Fibroblast of lung (primary cell): ENCODE results near the gene LMO7. TPM values are rescaled to one million over a fixed set of nuclear protein-coding genes. Genes with fewer than 3 reads are reported as not detected.

ENCODE experiments used
- DNase-seq, 2 donors: peaks; one replicate each; pipeline versions ENCODE4 v3.0.0 to v3.0.0-alpha.2; 2010; ENCODE audit warnings: low read depth in 2 of 2
- H2AFZ ChIP-seq: 2 replicates; pipeline ENCODE4 v1.5.1; 2012; ENCODE audit warnings: low read length, control low read depth, inconsistent platforms
- H3K27ac ChIP-seq: 2 replicates; pipeline ENCODE4 v1.5.1; 2011; ENCODE audit warnings: low read length, control low read depth; ENCODE audit not compliant: insufficient read depth
- H3K27me3 ChIP-seq: 2 replicates; pipeline ENCODE4 v1.5.1; 2011; ENCODE audit warnings: mild to moderate bottlenecking, low read length; ENCODE audit not compliant: control insufficient read depth, insufficient read depth
- H3K36me3 ChIP-seq: 2 replicates; pipeline ENCODE4 v1.5.1; 2011; ENCODE audit warnings: low read length; ENCODE audit not compliant: control insufficient read depth, insufficient read depth
- H3K4me1 ChIP-seq: 2 replicates; pipeline ENCODE4 v1.5.1; 2011; ENCODE audit warnings: low read length; ENCODE audit not compliant: control insufficient read depth, insufficient read depth; ENCODE audit errors: extremely low read depth
- H3K4me2 ChIP-seq: 2 replicates; pipeline ENCODE4 v1.5.1; 2011; ENCODE audit warnings: low read length, control low read depth; ENCODE audit not compliant: insufficient read depth; ENCODE audit errors: extremely low read depth
- H3K4me3 ChIP-seq, 4 experiments: fragments of 200-600 bp in 1 of 4; sonication (generic) in 1 of 4; replicated peaks in 1 of 4; 2 replicates each; pipeline ENCODE4 v1.5.1; 2011 to 2016; ENCODE audit warnings: low read length in 4 of 4, low read depth in 3 of 4, mild to moderate bottlenecking in 3 of 4, control low read depth in 2 of 4, inconsistent platforms in 1 of 4, mixed read lengths in 1 of 4; ENCODE audit not compliant: insufficient read depth in 1 of 4; ENCODE audit errors: control extremely low read depth in 1 of 4
- H3K79me2 ChIP-seq: 2 replicates; pipeline ENCODE4 v1.5.1; 2012; ENCODE audit warnings: mild to moderate bottlenecking, low read length, inconsistent platforms; ENCODE audit not compliant: control insufficient read depth, insufficient read depth
- H3K9ac ChIP-seq: 2 replicates; pipeline ENCODE4 v1.5.1; 2011; ENCODE audit warnings: mild to moderate bottlenecking, low read length, control low read depth; ENCODE audit not compliant: insufficient read depth
- H3K9me3 ChIP-seq: 2 replicates; pipeline ENCODE4 v1.5.1; 2012; ENCODE audit warnings: low read depth, low read length; ENCODE audit not compliant: control insufficient read depth, insufficient read depth
- H4K20me1 ChIP-seq: 2 replicates; pipeline ENCODE4 v1.5.1; 2011; ENCODE audit warnings: low read length; ENCODE audit not compliant: control insufficient read depth, insufficient read depth; ENCODE audit errors: extremely low read depth
- CTCF ChIP-seq, 2 donors: IDR thresholded peaks in 1 of 2; conservative IDR thresholded peaks in 1 of 2; 1 replicate in 1 of 2; 2 replicates in 1 of 2; pipeline ENCODE4 v1.5.1; 2011 to 2012; ENCODE audit warnings: low read length in 2 of 2, control low read depth in 1 of 2, inconsistent platforms in 1 of 2, low read depth in 1 of 2, mild to moderate bottlenecking in 1 of 2
- EZH2 ChIP-seq: IDR thresholded peaks from 2 replicates; pipeline ENCODE4 v1.5.1; 2012; ENCODE audit warnings: low read length, control low read depth, mild to moderate bottlenecking; ENCODE audit errors: missing control alignments
- polyA plus RNA-seq, 2 donors: library from polyadenylated mRNA; depleted of rRNA in 1 of 2; stranded (reverse) in 1 of 2; unstranded in 1 of 2; fragments of >200 nt; gene quantifications; 2 replicates each; pipeline ENCODE4 v1.2.1, GENCODE V29; 2011 to 2012; ENCODE audit warnings: missing spikeins in 1 of 2
- total RNA-seq: library from RNA; depleted of rRNA; stranded (reverse); fragments of >200 nt; gene quantifications from 2 replicates; pipeline ENCODE4 v1.2.1, GENCODE V29; 2014

The LMO7 gene
- total and polyA plus RNA-seq, 2 donors (not counting 1 experiment from before 2014, with no cell fraction given): 71.9 to 226 TPM

DNA sequence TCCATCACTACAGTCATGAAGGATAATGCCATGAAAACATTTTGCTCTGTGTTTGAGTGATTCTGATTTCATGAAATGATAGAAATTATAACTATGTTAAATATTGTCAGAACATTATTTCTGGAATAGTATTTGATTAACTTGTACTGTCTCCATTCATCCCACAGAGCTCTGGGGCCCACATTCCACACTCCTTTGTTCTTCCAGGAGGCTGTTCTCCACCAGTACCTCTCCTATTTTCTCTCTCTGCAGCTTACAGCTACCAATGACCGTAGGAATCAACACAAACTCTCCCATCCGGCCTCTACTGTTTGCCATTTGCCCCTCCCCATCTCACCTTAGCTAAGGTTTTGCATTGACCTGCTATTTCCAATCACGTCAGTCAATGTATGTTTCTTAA is 240.9 kb downstream of the LMO7 start:
- H3K27me3 ChIP-seq: no peaks in the 10 kb centered on the region
- H3K27ac ChIP-seq: no peak overlapping the region
- no peak overlapping the region for H3K4me2 ChIP-seq
- no peak for DNase-seq
- no peaks in the 10 kb centered on the region for H3K4me1 ChIP-seq
- H3K9ac ChIP-seq: no peak overlapping the region
- no peaks in the 10 kb centered on the region for H4K20me1 ChIP-seq
- H3K36me3 ChIP-seq: no peaks in the 10 kb centered on the region
- TF ChIP-seq CTCF (conservative IDR thresholded peaks at IDR 0.05 in 1 of 2, IDR thresholded peaks at IDR 0.05 in 1 of 2; ENCODE audit: low read depth in 1 of 2, low read length in 2 of 2) (no peak), EZH2 (no peak)
- H3K4me3 ChIP-seq: no peak overlapping the region
- no peak overlapping the region for H2AFZ ChIP-seq
- H3K79me2 ChIP-seq: no peaks in the 10 kb centered on the region
- no peaks in the 10 kb centered on the region for H3K9me3 ChIP-seq

DNA sequence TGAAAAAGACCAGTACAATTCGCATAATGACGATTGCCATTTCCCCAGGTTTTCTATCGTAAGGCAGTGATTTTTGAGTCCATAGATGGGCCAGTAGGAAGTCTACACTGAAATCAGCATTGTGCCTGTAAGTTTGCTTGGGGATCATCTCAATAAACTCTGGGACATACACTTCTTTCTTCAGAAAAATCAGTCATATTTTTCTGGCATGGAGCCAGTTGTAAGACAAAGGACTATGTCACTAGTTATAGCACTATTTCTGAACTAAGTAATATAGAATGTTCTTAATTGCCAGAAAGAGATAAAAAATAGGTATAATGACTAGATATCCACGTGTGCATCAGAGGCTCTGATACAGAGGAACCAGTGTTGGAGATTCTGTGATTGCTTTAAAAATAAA is 243.5 kb downstream of the LMO7 start:
- H3K9ac ChIP-seq: no peak overlapping the region
- no peak overlapping the region for H3K4me3 ChIP-seq
- no peak overlapping the region for H3K4me2 ChIP-seq
- no peak overlapping the region for H3K27ac ChIP-seq
- H4K20me1 ChIP-seq: no peaks in the 10 kb centered on the region
- DNase-seq: no peak
- H3K4me1 ChIP-seq: no peaks in the 10 kb centered on the region
- H3K27me3 ChIP-seq: no peaks in the 10 kb centered on the region
- no peak overlapping the region for H2AFZ ChIP-seq
- H3K36me3 ChIP-seq: no peaks in the 10 kb centered on the region
- TF ChIP-seq EZH2 (no peak), CTCF (conservative IDR thresholded peaks at IDR 0.05 in 1 of 2, IDR thresholded peaks at IDR 0.05 in 1 of 2; ENCODE audit: low read depth in 1 of 2, low read length in 2 of 2) (no peak)
- no peaks in the 10 kb centered on the region for H3K79me2 ChIP-seq
- no peaks in the 10 kb centered on the region for H3K9me3 ChIP-seq

- Histone ChIP-seq H3K27me3 (no peaks in the 10 kb centered on the region), H3K4me3 (no peak overlapping the region), H3K79me2 (no peaks in the 10 kb centered on the region), H3K4me1 (no peaks in the 10 kb centered on the region), H2AFZ (no peak overlapping the region), H3K9me3 (no peaks in the 10 kb centered on the region), H3K9ac (no peak overlapping the region), H4K20me1 (no peaks in the 10 kb centered on the region), H3K27ac (no peak overlapping the region), H3K4me2 (no peak overlapping the region), H3K36me3 (no peaks in the 10 kb centered on the region)
- peak; percentile 27 to 91 for DNase-seq
- TF ChIP-seq CTCF (conservative IDR thresholded peaks at IDR 0.05 in 1 of 2, IDR thresholded peaks at IDR 0.05 in 1 of 2; ENCODE audit: low read depth in 1 of 2, low read length in 2 of 2): no peak
- TF ChIP-seq EZH2: no peak
Measured at GRCh38 chr13:75881109-75881775, 245.1 kb downstream of the LMO7 start.
